ENCODE data around the gene SULT2B1.
A peak's percentile ranks its signal among the peaks of the same experiment; 100 is the strongest.
"Not testable (repeated sequence)": the region's sequence is repeated elsewhere in the genome, so short reads cannot be mapped to it uniquely, and the experiment has no call there.

The SULT2B1 gene

DNA sequence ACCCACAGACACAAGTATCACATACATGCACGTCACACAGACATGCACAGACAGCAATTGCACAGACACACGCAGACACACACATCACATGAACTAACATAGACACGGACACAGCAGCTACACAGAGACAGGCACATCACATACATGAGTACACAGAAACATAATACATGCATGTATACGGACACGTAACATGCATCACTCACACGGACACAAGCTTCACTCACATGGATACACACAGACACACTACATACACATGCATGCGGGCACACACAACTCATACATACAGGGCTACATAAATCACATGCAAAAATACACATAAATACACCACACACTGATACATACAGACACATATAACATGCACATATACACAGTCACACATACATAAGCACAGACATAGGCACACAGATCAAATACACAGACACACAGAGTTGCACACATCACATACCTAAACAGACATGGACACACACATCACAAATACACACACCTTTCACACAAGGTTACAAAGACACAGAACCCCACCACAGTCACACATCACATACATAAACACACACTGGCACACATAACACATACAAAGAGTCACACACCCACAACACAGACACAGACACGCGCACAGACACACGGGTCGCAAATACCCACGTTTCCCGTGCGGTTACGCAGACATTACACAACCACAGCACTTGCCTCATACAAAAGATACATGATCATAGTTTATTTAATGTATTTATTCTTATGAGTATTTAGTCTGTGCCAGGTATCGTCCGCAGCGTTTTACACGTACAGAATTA lies 39.3 kb upstream of the SULT2B1 start:
- no peak overlapping the region for H3K27ac ChIP-seq (ENCODE audit: low read length)
- no peaks in the 10 kb centered on the region for H3K36me3 ChIP-seq (ENCODE audit: insufficient read depth, low read depth, low read length)
- no peak overlapping the region for H3K9ac ChIP-seq (ENCODE audit: low read depth, low read length)
- H3K27me3 ChIP-seq (ENCODE audit: insufficient read depth, low read length): peaks cover 21% of the 10 kb centered on the region
- peak overlapping the region; percentile 80; the same call in 1 of the 2 replicates for H3K4me3 ChIP-seq (ENCODE audit: low read length)
- no peaks in the 10 kb centered on the region for H3K4me1 ChIP-seq (ENCODE audit: insufficient read depth, low read length)
- H3K9me3 ChIP-seq (ENCODE audit: insufficient read depth, low read depth, low read length): no peaks in the 10 kb centered on the region

DNA sequence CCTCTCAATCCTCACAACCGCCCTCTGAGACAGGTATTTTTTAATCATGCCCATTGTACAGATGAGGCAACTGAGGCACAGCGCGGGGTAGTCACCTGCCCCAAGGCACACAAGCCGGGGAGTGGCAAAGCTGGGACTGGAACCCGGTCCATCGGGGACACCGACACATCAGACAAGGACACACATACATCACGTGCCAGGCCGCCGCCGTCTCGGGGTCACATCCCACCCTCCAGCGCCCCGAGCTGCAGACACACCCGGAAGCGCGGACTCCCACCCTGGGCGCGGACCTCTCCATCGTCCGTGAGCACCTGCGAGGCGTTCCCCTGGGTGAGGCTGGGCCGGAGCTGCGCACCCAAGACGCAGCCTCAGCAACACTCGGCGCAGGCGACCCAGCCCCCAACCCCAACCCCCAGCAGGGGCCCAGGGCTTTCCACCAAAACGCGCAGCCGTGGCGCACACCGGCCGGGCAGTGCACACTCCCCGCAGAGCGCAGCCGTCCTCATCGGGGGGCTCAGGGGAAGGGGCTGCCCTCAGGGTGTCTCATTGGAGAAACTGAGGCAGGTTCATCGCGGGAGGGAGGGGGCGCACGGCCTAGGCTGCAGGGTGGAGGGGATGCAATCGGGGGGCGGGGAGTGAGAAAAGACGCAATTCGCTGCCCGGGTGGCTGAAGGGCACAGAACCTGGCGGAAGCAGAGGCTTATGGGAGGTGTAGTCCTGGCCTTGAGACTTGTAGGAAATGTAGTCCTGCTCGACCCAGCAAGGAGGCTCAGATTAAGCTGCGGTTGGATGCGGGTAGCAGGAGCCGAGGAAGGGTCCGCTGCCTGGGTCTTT lies 38.5 kb upstream of the SULT2B1 start:
- H3K4me3 ChIP-seq (ENCODE audit: low read length): peak overlapping the region; percentile 80; the same call in 1 of the 2 replicates
- H3K27ac ChIP-seq (ENCODE audit: low read length): no peak overlapping the region
- no peaks in the 10 kb centered on the region for H3K9me3 ChIP-seq (ENCODE audit: insufficient read depth, low read depth, low read length)
- peak overlapping the region; percentile 67; the same call in 1 of the 2 replicates for H3K9ac ChIP-seq (ENCODE audit: low read depth, low read length)
- H3K36me3 ChIP-seq (ENCODE audit: insufficient read depth, low read depth, low read length): no peaks in the 10 kb centered on the region
- H3K27me3 ChIP-seq (ENCODE audit: insufficient read depth, low read length): peaks cover 21% of the 10 kb centered on the region
- no peaks in the 10 kb centered on the region for H3K4me1 ChIP-seq (ENCODE audit: insufficient read depth, low read length)

DNA sequence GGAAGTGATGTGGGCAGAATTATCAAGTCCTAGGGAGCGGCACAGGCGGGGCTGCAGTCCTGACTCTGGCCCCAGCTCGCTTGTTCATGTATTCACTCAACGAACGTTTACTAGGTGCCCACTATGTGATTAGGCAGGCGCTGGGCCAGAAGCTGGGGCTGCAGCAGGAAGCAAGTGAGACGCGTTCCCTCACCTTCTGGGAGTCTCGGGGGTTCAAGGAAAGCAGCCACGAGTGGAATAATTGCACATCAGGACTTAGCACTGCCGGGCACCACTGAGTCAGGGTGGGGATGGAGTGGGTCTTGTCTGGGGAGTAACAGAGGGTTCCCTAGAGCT lies 37.9 kb upstream of the SULT2B1 start:
- no peak overlapping the region for H3K27ac ChIP-seq (ENCODE audit: low read length)

DNA sequence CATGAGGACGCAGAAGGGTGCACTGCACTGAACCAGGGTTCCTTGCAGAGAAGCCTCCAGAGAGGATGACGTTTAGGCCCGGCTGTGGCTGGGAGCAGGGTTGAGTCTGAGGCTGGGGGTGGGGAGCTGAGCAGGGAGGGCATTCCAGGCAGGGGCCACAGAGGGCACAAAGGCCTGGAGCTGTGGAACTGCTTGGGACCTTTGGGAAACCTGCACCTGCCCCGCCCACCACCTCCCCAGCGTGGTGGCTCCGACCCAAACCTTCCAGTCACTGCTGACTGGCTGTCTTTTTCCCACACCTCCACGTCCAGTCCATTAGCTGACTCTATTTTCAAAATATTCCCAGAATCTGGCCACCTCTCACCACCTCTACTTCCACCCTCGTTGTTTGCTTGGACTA lies 35.4 kb upstream of the SULT2B1 start:
- H3K9ac ChIP-seq (ENCODE audit: low read depth, low read length): no peak overlapping the region
- H3K27ac ChIP-seq (ENCODE audit: low read length): no peak overlapping the region
- no peaks in the 10 kb centered on the region for H3K36me3 ChIP-seq (ENCODE audit: insufficient read depth, low read depth, low read length)
- no peaks in the 10 kb centered on the region for H3K9me3 ChIP-seq (ENCODE audit: insufficient read depth, low read depth, low read length)
- no peak overlapping the region for H3K4me3 ChIP-seq (ENCODE audit: low read length)
- no peaks in the 10 kb centered on the region for H3K4me1 ChIP-seq (ENCODE audit: insufficient read depth, low read length)
- peaks cover 16% of the 10 kb centered on the region for H3K27me3 ChIP-seq (ENCODE audit: insufficient read depth, low read length)

More for the DNA sequence above, 37.9 kb upstream of the SULT2B1 start:
- Histone ChIP-seq H3K27me3 (ENCODE audit: insufficient read depth, low read length) (peaks cover 21% of the 10 kb centered on the region), H3K36me3 (ENCODE audit: insufficient read depth, low read depth, low read length) (no peaks in the 10 kb centered on the region), H3K4me3 (ENCODE audit: low read length) (peak overlapping the region; percentile 80; the same call in 1 of the 2 replicates), H3K9ac (ENCODE audit: low read depth, low read length) (no peak overlapping the region; the same call in 1 of the 2 replicates), H3K4me1 (ENCODE audit: insufficient read depth, low read length) (no peaks in the 10 kb centered on the region), H3K9me3 (ENCODE audit: insufficient read depth, low read depth, low read length) (no peaks in the 10 kb centered on the region)

DNA sequence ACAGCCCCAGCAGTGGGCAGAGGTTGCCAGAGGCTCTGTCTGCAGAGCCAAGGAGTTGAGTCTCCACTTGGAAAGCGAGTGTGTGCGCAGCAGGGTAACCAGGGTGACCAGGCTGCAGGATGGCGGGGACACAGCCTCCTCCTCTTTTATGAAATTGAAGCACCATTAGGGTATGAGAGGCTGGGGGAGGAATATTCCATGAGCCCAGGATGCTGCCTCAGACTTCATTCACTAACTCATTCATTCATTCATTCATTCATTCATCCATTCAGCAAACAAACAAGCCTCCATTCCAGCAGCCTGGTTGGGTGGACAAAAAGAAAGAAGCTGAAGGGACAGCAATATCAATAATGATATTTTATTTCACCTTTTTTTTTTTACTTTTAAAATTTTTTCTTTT lies 33.8 kb upstream of the SULT2B1 start:
- peaks cover 2% of the 10 kb centered on the region for H3K27me3 ChIP-seq (ENCODE audit: insufficient read depth, low read length)
- H3K9me3 ChIP-seq (ENCODE audit: insufficient read depth, low read depth, low read length): no peaks in the 10 kb centered on the region
- no peak overlapping the region for H3K27ac ChIP-seq (ENCODE audit: low read length)
- no peak overlapping the region for H3K4me3 ChIP-seq (ENCODE audit: low read length)
- H3K9ac ChIP-seq (ENCODE audit: low read depth, low read length): no peak overlapping the region
- no peaks in the 10 kb centered on the region for H3K4me1 ChIP-seq (ENCODE audit: insufficient read depth, low read length)
- H3K36me3 ChIP-seq (ENCODE audit: insufficient read depth, low read depth, low read length): no peaks in the 10 kb centered on the region

DNA sequence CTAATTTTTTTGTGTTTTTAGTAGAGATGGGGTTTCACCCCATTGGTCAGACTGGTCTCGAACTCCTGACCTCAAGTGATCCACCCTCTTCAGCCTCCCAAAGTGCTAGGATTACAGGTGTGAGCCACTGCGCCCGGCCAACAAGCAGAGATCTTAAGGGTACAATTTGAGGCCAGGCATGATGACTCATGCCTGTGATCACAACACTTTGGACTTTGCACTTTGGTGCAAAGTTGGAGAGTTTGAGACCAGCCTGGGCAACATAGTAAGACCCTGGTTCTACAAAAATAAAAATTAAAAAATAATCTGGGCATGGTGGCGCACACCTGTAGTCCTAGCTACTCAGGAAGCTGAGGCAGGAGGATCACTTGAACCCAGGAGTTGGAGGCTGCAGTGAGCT lies 32.5 kb upstream of the SULT2B1 start:
- H3K27me3 ChIP-seq (ENCODE audit: insufficient read depth, low read length); H3K36me3 ChIP-seq (ENCODE audit: insufficient read depth, low read depth, low read length); H3K9me3 ChIP-seq (ENCODE audit: insufficient read depth, low read depth, low read length); H3K4me3 ChIP-seq (ENCODE audit: low read length); H3K27ac ChIP-seq (ENCODE audit: low read length); H3K4me1 ChIP-seq (ENCODE audit: insufficient read depth, low read length); H3K9ac ChIP-seq (ENCODE audit: low read depth, low read length): not testable (repeated sequence)

DNA sequence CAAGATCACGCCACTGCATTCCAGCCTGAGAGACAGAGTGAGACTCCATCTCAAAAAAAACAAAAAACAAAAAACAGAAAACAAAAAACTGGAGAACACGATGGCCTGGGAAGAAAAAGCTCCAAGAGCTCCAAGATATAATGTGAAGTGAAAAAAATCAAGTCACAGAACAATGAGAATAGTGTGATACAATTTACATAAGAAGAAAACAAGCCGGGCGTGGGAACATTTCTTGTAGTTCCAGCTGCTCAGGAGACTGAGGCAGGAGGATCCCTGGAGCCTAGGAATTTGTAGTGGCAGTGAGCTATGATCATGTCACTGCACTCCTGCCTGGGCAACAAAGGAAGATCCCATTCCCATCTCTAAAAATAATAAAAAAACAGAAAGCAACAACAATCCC lies 31.8 kb upstream of the SULT2B1 start:
- Histone ChIP-seq H3K27ac (ENCODE audit: low read length) (no peak overlapping the region), H3K27me3 (ENCODE audit: insufficient read depth, low read length) (no peaks in the 10 kb centered on the region), H3K9me3 (ENCODE audit: insufficient read depth, low read depth, low read length) (no peaks in the 10 kb centered on the region), H3K4me3 (ENCODE audit: low read length) (no peak overlapping the region), H3K9ac (ENCODE audit: low read depth, low read length) (no peak overlapping the region), H3K4me1 (ENCODE audit: insufficient read depth, low read length) (no peaks in the 10 kb centered on the region), H3K36me3 (ENCODE audit: insufficient read depth, low read depth, low read length) (no peaks in the 10 kb centered on the region)

DNA sequence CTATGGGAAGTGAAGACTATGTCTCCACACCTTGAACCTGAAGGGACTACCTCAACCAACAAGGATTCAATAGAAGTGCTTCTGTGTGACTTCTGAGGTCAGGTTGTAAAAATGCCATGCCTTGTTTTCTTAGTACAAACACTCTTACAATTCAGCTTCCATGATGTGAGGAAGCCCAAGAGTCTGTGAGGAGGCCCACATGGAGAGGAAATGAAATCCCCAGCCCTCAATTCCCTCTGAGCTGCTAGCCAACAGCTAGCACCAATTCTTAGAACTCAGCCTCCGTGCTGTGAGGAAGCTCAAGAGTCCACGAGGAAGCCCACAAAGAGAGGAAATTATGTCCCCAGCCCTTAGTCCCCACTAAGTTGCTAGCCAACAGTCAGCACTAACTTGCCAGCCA lies 27.8 kb upstream of the SULT2B1 start:
- H3K9me3 ChIP-seq (ENCODE audit: insufficient read depth, low read depth, low read length): peaks cover 13% of the 10 kb centered on the region
- H3K27me3 ChIP-seq (ENCODE audit: insufficient read depth, low read length): no peaks in the 10 kb centered on the region
- no peaks in the 10 kb centered on the region for H3K36me3 ChIP-seq (ENCODE audit: insufficient read depth, low read depth, low read length)
- H3K9ac ChIP-seq (ENCODE audit: low read depth, low read length): no peak overlapping the region
- no peak overlapping the region for H3K27ac ChIP-seq (ENCODE audit: low read length)
- H3K4me3 ChIP-seq (ENCODE audit: low read length): no peak overlapping the region
- no peaks in the 10 kb centered on the region for H3K4me1 ChIP-seq (ENCODE audit: insufficient read depth, low read length)

DNA sequence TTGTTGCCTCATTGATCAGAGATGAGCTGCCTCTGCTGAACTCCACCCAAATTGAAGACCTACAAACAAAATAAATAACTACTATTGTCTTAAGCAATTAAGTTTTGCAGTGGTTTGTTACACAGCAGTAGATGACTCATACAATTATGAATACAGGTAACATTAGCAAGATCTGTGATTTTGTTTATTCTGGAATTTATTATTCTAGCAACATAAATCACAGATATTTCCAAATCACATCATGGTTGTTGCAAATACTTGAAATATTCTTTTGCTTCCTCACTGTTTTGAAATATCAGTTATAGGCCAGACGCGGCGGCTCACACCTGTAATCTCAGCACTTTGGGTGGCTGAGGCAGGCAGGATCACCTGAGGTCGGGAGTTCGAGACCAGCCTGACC lies 27.2 kb upstream of the SULT2B1 start:
- Histone ChIP-seq H3K4me1 (ENCODE audit: insufficient read depth, low read length) (no peaks in the 10 kb centered on the region), H3K9me3 (ENCODE audit: insufficient read depth, low read depth, low read length) (peaks cover 16% of the 10 kb centered on the region), H3K9ac (ENCODE audit: low read depth, low read length) (no peak overlapping the region), H3K4me3 (ENCODE audit: low read length) (no peak overlapping the region), H3K36me3 (ENCODE audit: insufficient read depth, low read depth, low read length) (no peaks in the 10 kb centered on the region), H3K27me3 (ENCODE audit: insufficient read depth, low read length) (no peaks in the 10 kb centered on the region), H3K27ac (ENCODE audit: low read length) (no peak overlapping the region)

DNA sequence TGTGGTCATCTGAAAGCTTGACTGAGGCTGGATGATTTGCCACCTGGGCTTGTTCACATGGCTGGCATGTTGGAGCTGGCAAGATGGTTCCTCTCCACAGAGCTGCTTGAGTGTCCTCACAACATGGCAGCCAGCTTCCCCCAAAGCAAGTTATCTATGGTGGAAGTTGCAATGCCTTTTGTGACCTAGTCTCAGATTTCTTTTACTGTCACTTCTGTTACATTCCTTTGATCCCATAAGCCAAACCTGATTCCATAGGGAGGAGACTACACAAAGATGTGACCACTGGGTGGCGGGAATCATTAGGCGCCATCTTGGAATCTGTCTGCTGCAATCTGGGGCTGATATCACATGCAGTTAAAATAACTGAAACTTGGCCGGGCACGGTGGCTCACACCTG lies 22.8 kb upstream of the SULT2B1 start:
- H3K9me3 ChIP-seq (ENCODE audit: insufficient read depth, low read depth, low read length): peaks cover 16% of the 10 kb centered on the region
- H3K9ac ChIP-seq (ENCODE audit: low read depth, low read length): no peak overlapping the region
- no peak overlapping the region for H3K27ac ChIP-seq (ENCODE audit: low read length)
- H3K4me3 ChIP-seq (ENCODE audit: low read length): no peak overlapping the region
- H3K36me3 ChIP-seq (ENCODE audit: insufficient read depth, low read depth, low read length): no peaks in the 10 kb centered on the region
- H3K27me3 ChIP-seq (ENCODE audit: insufficient read depth, low read length): no peaks in the 10 kb centered on the region
- H3K4me1 ChIP-seq (ENCODE audit: insufficient read depth, low read length): no peaks in the 10 kb centered on the region; the same call in 1 of the 2 replicates

DNA sequence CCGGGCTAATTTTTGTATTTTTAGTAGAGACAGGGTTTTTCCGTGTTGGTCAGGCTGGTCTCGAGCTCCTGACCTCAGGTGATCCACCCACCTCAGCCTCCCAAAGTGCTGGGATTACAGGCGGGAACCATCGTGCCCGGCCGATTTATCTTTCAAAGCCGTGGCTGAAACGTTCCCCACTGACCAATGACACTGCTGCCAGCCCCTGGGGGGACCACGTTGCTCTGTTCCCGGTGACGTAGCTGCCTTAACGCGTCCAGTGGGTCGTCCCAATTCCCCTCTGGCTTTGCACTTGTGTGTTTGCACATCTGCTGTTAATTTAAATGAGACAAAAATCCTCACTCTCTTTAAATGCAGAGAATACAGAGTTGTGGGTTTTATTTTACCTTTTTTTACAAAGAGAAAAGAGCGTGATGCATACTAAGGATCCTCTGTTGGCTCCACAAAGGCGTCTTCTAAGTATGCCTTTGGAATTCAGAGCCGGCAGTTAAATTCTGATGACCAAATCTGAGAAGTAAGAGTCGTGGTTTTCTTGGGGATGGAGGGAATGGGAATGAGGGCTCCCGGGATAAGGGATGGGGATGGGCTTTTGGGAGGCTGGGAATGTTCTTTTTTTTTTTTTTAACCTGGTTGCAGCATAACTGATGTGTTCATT lies 21.8 kb upstream of the SULT2B1 start:
- Histone ChIP-seq H3K36me3 (ENCODE audit: insufficient read depth, low read depth, low read length) (no peaks in the 10 kb centered on the region), H3K27ac (ENCODE audit: low read length) (no peak overlapping the region), H3K9ac (ENCODE audit: low read depth, low read length) (no peak overlapping the region), H3K4me1 (ENCODE audit: insufficient read depth, low read length) (no peaks in the 10 kb centered on the region; the same call in 1 of the 2 replicates), H3K4me3 (ENCODE audit: low read length) (no peak overlapping the region), H3K9me3 (ENCODE audit: insufficient read depth, low read depth, low read length) (peaks cover 16% of the 10 kb centered on the region), H3K27me3 (ENCODE audit: insufficient read depth, low read length) (no peaks in the 10 kb centered on the region)
